CD4-positive, alpha-beta T cell treated with Interleukin-21 for 1 hour (primary cell): ENCODE measurements around the gene MRPL14.
"Not testable (repeated sequence)": the region's sequence is repeated elsewhere in the genome, so short reads cannot be mapped to it uniquely, and the experiment has no call there.

Experiments used
- DNase-seq: peaks from one replicate; pipeline ENCODE4 v3.0.0-alpha.2; 2020

The MRPL14 gene

DNA sequence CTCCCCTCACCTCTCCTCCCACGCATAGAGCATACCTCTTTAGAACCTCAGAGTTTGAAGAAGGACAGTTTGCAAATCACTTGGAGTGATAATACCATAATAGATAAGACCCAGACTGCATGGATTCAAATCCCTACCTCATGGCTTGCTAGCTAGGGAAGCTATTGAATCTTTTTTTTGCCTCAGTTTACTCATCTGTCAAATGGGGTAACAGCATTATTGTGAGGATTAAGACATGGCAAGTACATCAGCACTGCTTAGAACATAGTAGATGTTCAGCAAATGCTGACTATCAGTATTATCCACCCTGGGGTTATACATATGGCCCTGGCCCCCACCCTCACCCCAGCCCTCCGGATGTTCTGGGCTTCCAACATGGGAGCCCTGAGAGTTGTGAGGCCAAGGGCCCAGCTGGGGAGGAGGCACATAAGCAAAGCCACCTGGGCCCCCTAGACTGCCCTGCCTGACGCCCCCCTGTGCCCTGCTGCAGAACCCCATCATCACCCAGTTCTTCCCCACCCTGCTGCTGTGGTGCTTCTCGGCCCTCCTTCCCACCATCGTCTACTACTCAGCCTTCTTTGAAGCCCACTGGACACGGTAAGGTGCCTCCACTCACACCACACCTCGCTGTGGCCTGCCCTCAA, 22.2 kb upstream of the MRPL14 start:
- DNase-seq: no peak

DNA sequence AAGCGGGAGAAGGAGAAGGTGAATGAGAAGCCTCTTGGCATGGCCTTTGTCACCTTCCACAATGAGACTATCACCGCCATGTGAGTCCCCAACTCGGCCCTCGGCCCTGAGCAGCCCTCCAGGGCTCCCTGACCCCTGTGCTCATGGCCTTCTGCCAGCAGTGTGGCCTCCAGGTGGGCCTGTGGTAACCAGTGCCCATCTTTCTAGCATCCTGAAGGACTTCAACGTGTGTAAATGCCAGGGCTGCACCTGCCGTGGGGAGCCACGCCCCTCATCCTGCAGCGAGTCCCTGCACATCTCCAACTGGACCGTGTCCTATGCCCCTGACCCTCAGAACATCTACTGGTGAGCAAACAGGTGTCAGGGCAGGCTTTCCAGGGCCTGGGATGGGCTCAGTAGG, 21.1 kb upstream of the MRPL14 start:
- DNase-seq: no peak

GRCh38 chr6:44147256-44147655, 20.0 kb upstream of the MRPL14 start:
- DNase-seq: no peak

GRCh38 chr6:44146685-44147084, 19.4 kb upstream of the MRPL14 start:
- DNase-seq: no peak

- DNase-seq: no peak
These were observed 18.6 kb upstream of the MRPL14 start for GRCh38 chr6:44145839-44146238.

GRCh38 chr6:44144536-44144935, 17.3 kb upstream of the MRPL14 start:
- not testable (repeated sequence) for DNase-seq

GRCh38 chr6:44143731-44144130, 16.5 kb upstream of the MRPL14 start:
- DNase-seq: no peak

- no peak for DNase-seq
These were observed 15.6 kb upstream of the MRPL14 start for GRCh38 chr6:44142835-44143234.

- DNase-seq: no peak
These were observed 12.1 kb upstream of the MRPL14 start for GRCh38 chr6:44139351-44139743.

- no peak for DNase-seq
These were observed 11.6 kb upstream of the MRPL14 start for GRCh38 chr6:44138717-44139350.

GRCh38 chr6:44135875-44136274, 8.6 kb upstream of the MRPL14 start:
- DNase-seq: no peak

- DNase-seq: no peak
These were observed 8.0 kb upstream of the MRPL14 start for GRCh38 chr6:44135173-44135758.

- no peak for DNase-seq
These were observed 6.9 kb upstream of the MRPL14 start for GRCh38 chr6:44133981-44134711.

DNA sequence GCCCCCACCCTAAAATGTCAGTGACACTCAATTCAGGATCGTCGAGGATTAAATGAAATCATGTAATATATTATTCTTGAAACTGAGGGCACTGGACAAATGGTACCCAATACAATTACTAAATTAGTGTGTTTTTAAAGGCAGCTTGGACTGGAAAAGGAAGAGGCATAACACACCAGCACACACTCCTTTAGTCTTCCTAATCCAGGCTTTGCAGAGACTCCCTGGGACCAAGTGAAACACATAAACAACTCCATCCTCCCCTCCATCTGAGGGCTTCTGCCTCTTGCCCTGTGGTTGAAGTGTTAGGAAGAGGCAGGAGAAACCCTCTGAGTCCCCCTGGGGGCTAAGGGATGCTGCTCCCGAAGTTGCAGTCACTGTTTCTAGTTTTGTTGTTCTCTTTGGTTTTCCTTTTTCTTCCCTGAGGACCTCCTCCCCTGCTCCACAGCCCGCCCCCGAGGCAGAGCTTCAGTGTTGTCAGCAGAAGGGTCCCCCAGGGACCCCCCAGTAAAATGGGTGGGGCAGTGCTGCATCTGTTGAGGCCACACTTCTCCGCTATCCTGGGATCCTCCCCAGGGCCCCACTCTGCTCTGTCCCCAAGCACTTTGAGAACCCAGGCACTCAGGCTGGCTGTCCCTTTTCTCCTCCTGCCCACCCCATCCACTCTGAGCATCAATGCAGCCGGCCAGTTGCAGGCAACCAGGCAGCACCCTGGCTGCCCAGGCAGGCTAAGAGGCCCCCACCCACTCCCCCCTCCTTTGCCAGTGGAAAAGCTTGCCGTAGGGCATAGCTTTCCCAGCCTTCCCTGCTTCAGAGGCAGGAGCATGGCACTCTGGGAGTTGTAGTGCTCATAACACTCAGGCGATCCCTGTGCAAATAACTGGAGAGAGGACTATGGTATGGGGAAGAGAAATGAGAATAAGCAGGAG, 6.0 kb upstream of the MRPL14 start:
- no peak for DNase-seq

DNA sequence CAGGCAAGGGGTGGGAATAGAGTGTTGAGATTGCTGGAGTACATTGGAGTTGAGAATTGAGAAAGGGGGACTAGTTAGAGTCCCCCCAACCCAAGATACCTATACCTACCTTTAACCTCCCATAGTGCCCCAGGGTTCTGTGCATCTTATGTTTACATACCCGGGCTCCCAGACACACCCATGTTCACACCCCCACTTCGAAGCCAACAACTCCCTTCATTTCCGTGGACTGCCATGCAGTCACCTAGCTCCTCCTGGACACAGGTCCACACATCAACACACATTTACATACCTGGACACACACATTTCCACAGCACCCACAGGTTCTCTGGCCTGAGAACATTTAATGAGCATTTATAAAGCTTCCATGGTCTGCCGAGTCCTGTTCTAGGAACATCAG, 5.2 kb upstream of the MRPL14 start:
- no peak for DNase-seq

GRCh38 chr6:44131892-44132291, 4.6 kb upstream of the MRPL14 start:
- no peak for DNase-seq

DNA sequence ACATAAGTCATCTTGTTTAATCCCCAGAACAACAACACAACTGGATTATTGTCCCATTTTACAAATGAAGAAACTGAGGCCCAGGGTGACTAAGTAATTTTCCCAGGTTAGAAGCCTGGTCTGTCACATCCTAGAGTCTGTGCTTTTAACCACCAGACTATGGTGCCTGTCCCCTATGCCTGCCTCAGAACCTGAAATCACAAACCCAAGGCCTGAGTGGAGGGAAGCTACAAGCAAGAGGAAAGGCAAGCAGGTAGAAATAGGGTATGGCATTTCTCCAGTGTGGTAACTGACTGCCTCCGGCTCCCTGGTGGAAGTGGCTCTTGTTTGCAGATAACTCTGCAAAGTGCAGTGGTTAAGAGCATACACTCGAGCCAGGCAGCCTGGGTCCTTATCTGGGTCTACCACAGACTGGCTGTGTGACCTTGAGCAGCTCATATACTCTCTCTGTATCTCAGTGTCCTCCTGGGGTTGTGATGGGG, 2.6 kb upstream of the MRPL14 start:
- DNase-seq: no peak

DNA sequence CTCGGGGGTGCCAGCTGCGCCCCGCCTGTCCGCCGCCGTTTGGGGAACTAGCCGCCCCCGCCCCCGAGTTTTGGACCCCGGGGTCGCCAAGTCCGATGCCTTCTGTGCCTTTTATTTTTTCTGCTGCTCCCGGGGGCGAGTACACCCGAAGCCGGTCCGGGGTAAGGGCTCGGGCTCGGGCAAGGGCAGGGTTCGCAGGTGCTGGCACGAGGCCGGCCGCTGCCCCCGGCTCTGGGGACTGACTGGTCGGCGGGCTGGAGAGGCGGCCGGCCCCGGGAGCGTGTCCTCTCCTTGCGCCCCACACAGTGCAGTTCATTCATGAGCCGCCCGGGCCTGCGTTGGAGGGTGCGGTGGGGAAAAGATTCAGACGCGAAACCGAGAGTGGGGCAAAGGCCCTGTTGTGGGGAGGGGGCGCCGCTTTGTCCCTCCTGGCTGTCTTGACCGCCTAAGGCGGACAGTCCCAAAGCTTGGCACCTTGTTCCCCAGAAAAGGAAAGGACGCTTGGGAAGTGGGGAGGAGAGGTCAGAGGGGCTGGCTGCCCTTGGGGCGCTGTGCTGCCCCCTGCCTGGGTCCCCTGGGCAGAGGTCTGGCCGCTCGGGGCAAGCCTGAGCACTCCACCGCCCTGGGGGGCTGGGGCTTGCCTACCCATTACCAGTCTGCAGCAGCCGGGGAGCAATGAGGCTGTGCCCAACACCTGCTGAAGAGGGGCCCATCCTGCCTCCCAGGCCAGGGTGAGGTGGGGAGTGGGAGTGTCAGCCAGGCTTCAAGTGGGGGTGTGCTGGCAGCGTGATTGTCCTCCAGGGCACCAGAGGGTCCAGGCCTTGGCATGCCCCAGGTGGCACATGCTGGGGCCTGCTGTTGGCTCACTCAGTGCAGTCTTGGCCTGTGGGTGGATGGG, 1.0 kb upstream of the MRPL14 start:
- DNase-seq: peak; percentile 18

GRCh38 chr6:44126320-44127149, 717 bp downstream of the MRPL14 start:
- peak; percentile 78 for DNase-seq

DNA sequence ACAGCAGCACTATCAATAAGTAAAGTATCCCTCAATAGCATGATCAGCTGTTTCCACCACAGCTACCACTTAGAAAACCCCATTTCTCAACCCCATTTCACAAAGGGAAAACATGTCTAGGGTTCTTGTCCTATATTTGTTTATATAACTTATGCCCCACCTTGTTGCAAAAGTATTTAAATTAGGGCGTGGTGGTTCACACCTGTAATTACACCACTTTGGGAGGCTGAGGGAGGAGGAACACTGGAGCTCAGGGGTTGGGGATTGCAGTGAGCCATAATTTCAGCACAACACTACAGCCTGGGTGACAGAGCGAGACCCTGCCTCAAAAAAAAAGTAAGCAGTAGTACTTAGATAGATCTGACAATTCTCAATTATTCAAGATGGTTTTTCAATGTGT, 3.7 kb downstream of the MRPL14 start:
- peak; percentile 21 for DNase-seq

GRCh38 chr6:44122801-44123200, 4.5 kb downstream of the MRPL14 start:
- DNase-seq: peak; percentile 45
